Thyroid gland (tissue), 4 donors: ENCODE data around the gene MLPH.

ENCODE experiments used
- CTCF ChIP-seq, 6 experiments: fragments of 200-600 bp in 3 of 6; fragments of 450-650 bp in 3 of 6; sonication (generic) in 3 of 6; IDR thresholded peaks; one replicate each; pipeline ENCODE4 v1.5.1; 2016 to 2019; ENCODE audit warnings: antibody characterized with exemption in 6 of 6, mild to moderate bottlenecking in 2 of 6, inconsistent platforms in 1 of 6, moderate library complexity in 1 of 6
- POLR2A ChIP-seq, 2 donors: fragments of 450-650 bp; IDR thresholded peaks; one replicate each; pipeline ENCODE4 v1.6.1; 2017; ENCODE audit warnings: antibody characterized with exemption in 2 of 2, mild to moderate bottlenecking in 2 of 2, moderate library complexity in 1 of 2

GRCh38 chr2:237535385-237536082 is 48.5 kb downstream of the MLPH start:
- TF ChIP-seq CTCF (IDR thresholded peaks at IDR 0.05) (no peak), POLR2A (IDR thresholded peaks at IDR 0.05) (no peak)
